CD1c-positive myeloid dendritic cell (primary cell): ENCODE measurements around the gene EDEM2.
A peak's percentile ranks its signal among the peaks of the same experiment; 100 is the strongest.
"Not testable (repeated sequence)": the region's sequence is repeated elsewhere in the genome, so short reads cannot be mapped to it uniquely, and the experiment has no call there.

Source experiments
- DNase-seq: peaks from one replicate; pipeline ENCODE4 v3.0.0-alpha.2; 2016; ENCODE audit errors: extremely low spot score

EDEM2 gene

DNA sequence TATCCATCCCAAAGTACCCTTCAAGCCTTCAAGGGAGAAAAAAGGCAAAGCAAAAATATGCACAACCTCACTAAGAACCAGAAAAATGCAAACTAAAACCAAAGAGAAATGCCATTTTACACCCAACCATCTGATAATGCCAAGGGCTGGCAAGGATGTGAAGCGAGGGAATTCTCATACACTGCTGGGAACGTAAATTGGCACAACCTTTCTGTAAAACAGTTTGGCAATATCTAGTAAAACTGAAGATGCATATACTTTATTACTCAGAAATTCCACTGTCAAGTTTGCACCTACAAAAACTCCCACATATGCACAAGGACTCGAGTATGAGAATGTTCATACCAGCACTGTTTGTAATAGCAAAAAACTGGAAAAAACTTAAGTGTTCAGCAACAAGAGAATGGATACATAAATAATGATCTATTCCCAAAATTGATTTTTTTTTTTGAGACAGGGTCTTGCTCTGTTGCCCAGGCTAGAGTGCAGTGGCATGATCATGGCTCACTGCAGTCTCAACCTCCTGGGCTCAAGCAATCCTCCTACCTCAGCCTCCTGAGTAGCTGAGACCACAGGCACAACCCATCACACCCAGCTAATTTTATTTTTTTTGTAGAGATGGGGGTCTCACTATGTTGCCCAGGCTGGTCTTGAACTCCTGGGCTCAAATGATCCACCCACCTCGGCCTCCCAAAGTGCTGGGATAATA is 21.7 kb upstream of the EDEM2 start:
- not testable (repeated sequence) for DNase-seq

GRCh38 chr20:35167787-35168186 is 20.7 kb upstream of the EDEM2 start:
- DNase-seq: no peak

- no peak for DNase-seq
Measured at GRCh38 chr20:35166242-35166830, 19.2 kb upstream of the EDEM2 start.

DNA sequence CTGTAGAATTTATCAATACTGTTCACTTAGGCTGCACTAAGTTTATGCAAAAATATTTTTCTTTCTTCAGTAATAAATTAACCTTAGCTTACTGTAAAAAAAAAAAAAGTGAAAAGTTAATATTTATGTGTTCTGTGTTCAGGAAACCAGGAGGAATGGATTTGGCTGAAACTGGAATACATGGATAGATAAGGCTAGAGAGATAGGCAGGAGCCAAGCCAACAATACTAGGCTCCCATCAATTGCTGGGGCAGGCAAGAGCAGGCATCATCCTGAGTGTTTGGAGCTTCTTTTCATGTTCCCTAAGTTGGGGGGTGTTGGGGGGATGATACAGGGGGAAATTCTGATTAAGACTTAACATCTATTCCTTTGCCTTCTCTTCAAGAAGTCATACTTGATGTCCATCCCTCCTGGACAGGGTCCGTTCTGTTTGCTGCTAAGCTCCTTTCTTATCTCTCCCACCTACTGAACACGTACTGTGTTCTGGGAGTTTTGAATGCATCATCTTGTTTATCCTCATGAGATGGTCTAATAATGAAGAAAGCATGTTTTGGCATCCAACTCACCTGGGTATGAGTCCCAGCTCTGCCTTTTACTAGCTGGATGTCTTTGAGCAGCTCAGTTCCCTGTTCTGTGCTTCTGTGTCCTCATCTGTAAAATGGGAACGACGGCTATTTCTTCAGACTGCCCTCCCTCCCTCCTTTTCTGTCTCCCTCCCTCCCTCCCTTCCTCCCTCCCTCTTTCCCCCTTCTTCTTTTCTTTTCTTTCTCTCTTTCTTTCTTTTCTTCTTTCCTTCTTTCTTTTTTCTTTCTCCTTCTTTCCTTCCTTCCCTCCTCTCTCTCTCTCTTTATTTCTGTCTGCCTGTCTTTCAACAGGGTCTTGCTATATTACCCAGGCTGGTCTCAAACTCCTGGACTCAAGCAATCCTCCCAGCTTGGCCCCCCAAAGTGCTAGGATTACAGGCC is 18.4 kb upstream of the EDEM2 start:
- DNase-seq: no peak

DNA sequence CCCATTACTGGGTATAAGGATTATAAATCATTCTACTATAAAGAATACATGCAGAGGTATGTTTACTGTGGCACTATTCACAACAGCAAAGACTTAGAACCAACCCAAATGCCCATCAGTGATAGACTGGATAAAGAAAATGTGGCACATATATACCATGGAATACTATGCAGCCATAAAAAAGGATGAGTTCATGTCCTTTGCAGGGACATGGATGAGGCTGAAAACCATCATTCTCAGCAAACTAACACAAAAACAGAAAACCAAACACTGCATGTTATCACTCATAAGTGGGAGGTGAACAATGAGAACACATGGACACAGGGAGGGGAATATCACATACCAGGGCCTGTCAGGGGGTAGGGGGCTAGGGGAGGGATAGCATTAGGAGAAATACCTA is 17.4 kb upstream of the EDEM2 start:
- DNase-seq: not testable (repeated sequence)

GRCh38 chr20:35160341-35160740 is 13.2 kb upstream of the EDEM2 start:
- not testable (repeated sequence) for DNase-seq

DNA sequence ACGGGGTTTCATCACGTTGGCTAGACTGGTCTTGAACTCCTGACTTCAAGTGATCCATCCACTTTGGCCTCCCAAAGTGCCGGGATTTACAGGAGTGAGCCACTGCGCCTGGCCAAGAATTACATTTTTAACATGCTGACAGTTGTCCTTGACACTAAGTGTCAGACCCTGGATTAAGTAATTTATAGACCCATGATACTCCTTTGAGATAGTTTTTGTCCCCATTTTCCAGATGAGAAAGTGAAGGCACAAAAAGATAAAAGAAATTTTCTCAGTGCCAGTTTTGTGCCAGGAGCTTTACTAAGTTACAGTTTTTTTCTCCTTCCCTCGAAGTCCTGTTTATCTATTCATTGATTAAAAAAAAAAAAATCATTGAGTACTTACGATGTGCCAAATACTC is 9.8 kb upstream of the EDEM2 start:
- DNase-seq: no peak

GRCh38 chr20:35155936-35156335 is 8.8 kb upstream of the EDEM2 start:
- no peak for DNase-seq

DNA sequence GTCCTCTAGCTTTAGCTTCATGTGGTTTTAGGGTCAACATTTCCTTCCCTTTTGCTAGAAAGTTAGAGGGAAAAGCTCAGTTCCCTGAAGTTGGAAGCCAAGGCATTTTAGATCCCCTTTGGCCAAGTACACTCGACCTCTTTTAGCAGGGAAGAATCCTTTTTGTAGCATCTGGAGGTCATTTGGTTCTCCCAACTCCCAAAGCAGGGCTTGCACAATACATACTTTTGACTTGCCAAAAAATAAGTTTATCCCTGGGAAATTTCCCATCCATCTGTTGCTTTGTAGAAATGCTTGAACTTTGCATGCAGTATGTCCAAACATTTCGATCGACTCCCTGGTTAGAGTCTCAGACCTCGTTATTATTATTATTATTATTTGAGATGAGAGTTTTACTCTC is 4.6 kb upstream of the EDEM2 start:
- DNase-seq: no peak

DNA sequence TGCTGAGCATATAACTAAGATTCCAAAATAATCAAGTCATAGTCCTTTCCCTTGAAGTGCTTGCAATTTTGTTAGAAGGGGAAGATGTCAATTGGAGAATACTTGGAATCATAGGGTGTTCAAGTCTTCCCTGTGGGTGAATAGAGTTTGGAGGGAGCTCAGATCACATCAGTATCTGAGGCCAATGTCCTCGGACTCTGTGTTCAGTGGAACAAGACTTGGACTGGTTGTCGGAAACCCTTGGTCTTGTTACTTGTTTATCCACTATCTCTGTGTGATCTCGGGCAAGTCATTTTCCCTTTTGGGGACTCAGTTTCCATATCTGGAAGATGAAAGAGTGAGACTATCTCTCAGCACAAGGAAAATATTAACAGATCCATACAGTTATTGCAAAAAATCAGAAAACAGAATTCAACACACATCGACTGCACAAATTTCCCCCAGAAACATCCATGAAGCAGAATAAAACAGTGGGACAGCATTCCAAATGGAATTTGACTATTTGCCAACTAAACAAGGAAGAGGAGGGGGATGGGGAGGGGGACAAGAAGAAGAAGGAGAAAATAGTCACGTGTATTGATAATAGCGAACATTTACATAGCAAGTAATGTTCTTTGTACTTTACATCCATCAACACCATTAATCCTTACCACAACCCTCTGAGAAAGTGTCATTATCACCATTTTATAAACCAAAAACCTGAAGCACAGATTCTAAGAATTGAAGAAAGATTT is 3.9 kb upstream of the EDEM2 start:
- DNase-seq: no peak

DNA sequence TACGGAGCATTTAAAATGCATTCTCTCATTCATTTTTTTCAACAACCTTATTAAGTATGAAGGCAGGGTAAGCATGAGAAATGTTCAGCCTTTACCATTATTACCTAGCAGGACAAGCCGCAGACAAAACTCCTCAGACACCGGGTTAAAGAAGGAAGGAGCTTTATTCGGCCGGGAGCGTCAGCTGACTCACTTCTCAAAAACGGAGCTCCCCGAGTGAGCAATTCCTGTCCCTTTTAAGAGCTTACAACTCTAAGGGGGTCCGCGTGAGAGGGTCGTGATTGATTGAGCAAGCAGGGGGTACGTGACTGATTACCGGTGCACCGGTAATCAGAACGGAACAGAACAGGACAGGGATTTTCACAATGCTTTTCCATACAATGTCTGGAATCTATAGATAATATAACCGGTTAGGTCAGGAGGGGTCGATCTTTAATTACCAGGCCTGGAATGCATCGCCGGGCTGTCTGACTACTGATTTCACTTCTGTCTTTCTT is 487 bp upstream of the EDEM2 start:
- peak; percentile 66 for DNase-seq

DNA sequence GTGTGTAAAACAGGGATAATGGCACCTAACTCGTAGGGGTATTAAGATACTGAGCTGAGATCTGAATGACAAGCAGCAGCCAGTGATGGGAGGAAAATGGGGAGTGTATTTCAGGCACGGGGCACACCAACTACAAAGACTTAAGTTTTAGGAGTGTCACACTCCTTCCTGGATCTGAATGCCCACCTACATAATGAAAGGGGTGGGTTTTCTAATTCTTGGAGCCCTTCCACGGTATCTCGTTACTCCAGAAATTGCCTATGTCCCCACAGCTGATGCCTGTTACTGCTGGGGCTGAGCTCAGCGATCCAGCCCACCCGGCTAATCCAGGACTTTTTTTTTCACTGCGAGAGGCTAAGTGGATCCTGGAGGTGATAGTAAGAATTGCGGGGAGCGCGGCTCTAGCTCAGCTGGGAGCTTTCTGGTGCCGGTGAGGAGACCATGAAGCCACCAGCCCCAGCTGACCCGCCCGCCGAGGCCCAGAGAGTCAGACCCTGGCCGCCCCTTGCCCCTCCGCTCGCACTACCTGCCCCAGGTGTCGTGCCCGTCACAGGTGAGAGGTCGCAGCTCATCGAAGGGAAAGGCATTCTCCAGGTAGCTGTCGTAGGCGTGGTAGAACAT is 727 bp downstream of the EDEM2 start:
- no peak for DNase-seq

DNA sequence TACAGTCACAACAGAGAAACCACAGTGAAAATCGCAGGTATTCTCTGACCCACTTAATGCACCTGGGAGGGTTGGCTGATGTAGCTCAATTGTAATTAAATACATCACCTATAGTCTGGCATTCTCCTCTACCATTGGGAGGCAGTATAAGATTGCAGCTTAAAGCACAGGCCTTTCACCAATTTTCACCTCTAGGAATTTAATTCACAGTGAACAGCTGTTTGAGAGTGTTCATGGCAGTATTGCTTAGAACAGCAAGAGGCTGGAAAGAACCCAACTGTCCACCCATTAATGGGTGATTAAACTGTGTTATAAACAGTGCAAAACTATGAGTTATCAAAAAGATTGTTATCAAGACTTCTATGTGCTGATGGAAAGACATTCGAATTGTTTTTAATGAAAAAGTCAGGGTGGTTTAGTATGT is 2.0 kb downstream of the EDEM2 start:
- peak; percentile 20 for DNase-seq

DNA sequence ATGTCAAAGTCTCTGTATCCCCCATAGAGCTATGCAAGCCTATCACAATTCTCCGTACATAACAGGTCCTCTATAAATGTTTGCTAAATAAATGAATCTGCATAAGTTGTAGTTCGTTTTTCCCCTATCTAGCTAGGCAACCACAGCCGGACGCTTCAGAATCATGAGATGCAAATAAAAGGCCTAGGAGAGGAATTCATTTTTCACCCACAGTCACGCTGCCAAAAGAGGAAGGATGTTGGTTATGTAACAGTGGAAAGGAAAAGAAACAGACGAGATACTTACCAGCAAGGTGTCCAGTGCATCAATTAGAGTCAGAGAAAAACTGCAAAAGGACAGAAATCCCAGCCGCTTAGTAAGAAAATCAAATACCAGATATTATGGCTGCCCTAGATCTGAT is 2.4 kb downstream of the EDEM2 start:
- peak; percentile 73 for DNase-seq

- DNase-seq: no peak
Measured at GRCh38 chr20:35135867-35136586, 11.1 kb downstream of the EDEM2 start.

- no peak for DNase-seq
Measured at GRCh38 chr20:35134880-35135279, 12.3 kb downstream of the EDEM2 start.

- DNase-seq: no peak
Measured at GRCh38 chr20:35134472-35134871, 12.7 kb downstream of the EDEM2 start.

GRCh38 chr20:35133735-35134134 is 13.4 kb downstream of the EDEM2 start:
- DNase-seq: no peak

DNA sequence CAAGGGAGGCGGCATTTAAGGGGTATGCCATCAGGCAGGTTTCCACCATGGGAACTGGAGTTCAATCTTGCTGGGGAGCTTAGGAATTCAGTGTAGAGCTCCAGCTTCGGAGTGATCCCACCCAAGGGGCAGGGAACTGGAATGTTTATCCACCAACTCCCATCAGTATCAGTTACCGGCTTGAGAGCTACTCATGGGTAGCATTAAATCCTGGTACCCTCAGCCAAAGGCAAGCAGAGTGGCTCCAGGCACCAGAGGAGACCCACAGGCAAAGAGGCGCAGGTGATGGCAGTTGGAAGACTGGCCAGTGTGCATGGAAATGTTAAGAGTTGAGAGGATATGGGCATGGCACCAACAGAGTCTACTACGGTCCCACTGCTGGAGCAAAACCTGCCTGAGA is 14.1 kb downstream of the EDEM2 start:
- DNase-seq: no peak

GRCh38 chr20:35131934-35132333 is 15.2 kb downstream of the EDEM2 start:
- no peak for DNase-seq

GRCh38 chr20:35129647-35130069 is 17.5 kb downstream of the EDEM2 start:
- DNase-seq: no peak
